ENCODE measurements around the gene APOC4.

DNA sequence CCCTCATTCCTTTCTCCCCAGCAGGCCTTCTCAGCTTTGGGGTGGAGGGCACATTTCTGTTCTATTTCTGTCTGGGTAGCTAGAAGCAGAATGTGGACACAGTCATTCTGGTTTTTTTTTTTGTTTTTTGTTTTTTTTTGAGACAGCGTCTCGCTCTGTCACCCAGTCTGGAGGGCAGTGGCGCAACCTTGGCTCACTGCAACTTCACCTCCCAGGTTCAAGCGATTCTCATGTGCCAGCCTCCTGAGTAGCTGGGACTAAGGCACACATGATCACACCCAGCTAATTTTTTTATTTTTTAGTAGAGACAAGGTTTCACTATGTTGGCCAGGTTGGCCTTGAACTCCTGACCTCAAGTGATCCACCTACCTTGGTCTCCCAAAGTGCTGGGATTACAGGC, 33.4 kb downstream of the APOC4 start:
- TF ChIP-seq CTCF (IDR thresholded peaks at IDR 0.05) = no peak
- no peak for TF ChIP-seq POLR2A (IDR thresholded peaks at IDR 0.05)

All from testis (tissue), 2 donors.